GM19467 (cell line): ENCODE data around the gene SHANK3.
"Not testable (repeated sequence)": the region's sequence is repeated elsewhere in the genome, so short reads cannot be mapped to it uniquely, and the experiment has no call there.

Experiments used
- ATAC-seq: cut with Tn5 transposase; IDR thresholded peaks from one replicate; pipeline ENCODE4 v1.9.1; 2021; ENCODE audit warnings: mild to moderate bottlenecking, moderate library complexity; ENCODE audit not compliant: unreplicated experiment

SHANK3 gene

GRCh38 chr22:50643821-50644101, 28.9 kb upstream of the SHANK3 start:
- not testable (repeated sequence) for ATAC-seq

GRCh38 chr22:50653256-50653655, 19.4 kb upstream of the SHANK3 start:
- no peak for ATAC-seq

- ATAC-seq: not testable (repeated sequence)
Measured at GRCh38 chr22:50654664-50655063, 18.0 kb upstream of the SHANK3 start.

- no peak for ATAC-seq
Measured at GRCh38 chr22:50656122-50657070, 16.2 kb upstream of the SHANK3 start.

- ATAC-seq: no peak
Measured at GRCh38 chr22:50657925-50658324, 14.7 kb upstream of the SHANK3 start.

GRCh38 chr22:50659711-50660110, 12.9 kb upstream of the SHANK3 start:
- ATAC-seq: not testable (repeated sequence)

GRCh38 chr22:50660306-50660705, 12.3 kb upstream of the SHANK3 start:
- no peak for ATAC-seq

- ATAC-seq: no peak
Measured at GRCh38 chr22:50665212-50665611, 7.4 kb upstream of the SHANK3 start.

- no peak for ATAC-seq
Measured at GRCh38 chr22:50665738-50666137, 6.9 kb upstream of the SHANK3 start.

- ATAC-seq: no peak
Measured at GRCh38 chr22:50670513-50670912, 2.1 kb upstream of the SHANK3 start.

- no peak for ATAC-seq
Measured at GRCh38 chr22:50670914-50671538, 1.6 kb upstream of the SHANK3 start.

- no peak for ATAC-seq
Measured at GRCh38 chr22:50671641-50672040, 982 bp upstream of the SHANK3 start.

- no peak for ATAC-seq
Measured at GRCh38 chr22:50672041-50672440, 582 bp upstream of the SHANK3 start.

- no peak for ATAC-seq
Measured at GRCh38 chr22:50673231-50674129, 857 bp downstream of the SHANK3 start.

GRCh38 chr22:50674130-50674500, 1.5 kb downstream of the SHANK3 start:
- ATAC-seq: no peak

- ATAC-seq: no peak
Measured at GRCh38 chr22:50674606-50675552, 2.3 kb downstream of the SHANK3 start.

GRCh38 chr22:50675553-50676179, 3.0 kb downstream of the SHANK3 start:
- no peak for ATAC-seq

GRCh38 chr22:50676180-50676636, 3.6 kb downstream of the SHANK3 start:
- ATAC-seq: no peak

- ATAC-seq: no peak
Measured at GRCh38 chr22:50676661-50677492, 4.3 kb downstream of the SHANK3 start.
